Spleen (tissue), 7 donors: ENCODE data around the gene KCTD21.

Experiments used
- POLR2A ChIP-seq, 3 donors: fragments of 450-650 bp; IDR thresholded peaks; one replicate each; pipeline ENCODE4 v1.5.1; 2017; ENCODE audit warnings: antibody characterized with exemption in 3 of 3, mild to moderate bottlenecking in 1 of 3
- POLR2AphosphoS5 ChIP-seq, 3 donors: sonication (generic); formaldehyde crosslinking; IDR thresholded peaks; one replicate each; pipeline ENCODE4 v1.5.1; 2017; ENCODE audit warnings: antibody characterized with exemption in 3 of 3
- TF ChIP-seq, protein P1 (sequence below), 11 experiments: fragments of 200-600 bp in 7 of 11; fragments of 450-650 bp in 4 of 11; sonication (generic) in 4 of 11; IDR thresholded peaks in 8 of 11; conservative IDR thresholded peaks in 3 of 11; 1 replicate in 7 of 11; 2 replicates in 4 of 11; pipeline versions ENCODE4 v1.4.0 to v1.8.0; 2016 to 2021; ENCODE audit warnings: antibody characterized with exemption in 11 of 11, inconsistent platforms in 4 of 11, mild to moderate bottlenecking in 1 of 11
- donor health status: DM: no; HTN: no; CAD: no; lungs with moderate emphysema.
- donor health status: DM: no; HTN: no; CAD: no.
- donor health status: DM: no; HTN: no; CAD: no.

DNA sequence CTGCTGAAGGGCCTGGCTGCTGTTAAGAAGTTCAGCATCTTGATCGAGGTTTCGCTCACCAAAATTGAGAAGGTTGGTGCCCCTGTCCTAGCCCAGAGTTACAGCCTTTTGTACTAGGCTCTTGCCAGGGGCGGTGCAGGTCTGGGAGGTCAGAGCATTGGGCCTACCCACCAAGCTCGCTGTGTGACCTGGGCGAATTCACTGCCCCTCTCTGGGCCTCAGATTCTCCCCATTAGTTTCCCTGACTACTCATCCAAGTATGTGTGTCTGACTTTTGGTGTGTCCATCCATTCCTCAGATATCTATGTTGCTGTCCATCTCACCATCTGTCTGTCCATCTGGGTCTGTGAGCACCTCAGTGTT is 11.2 kb upstream of the KCTD21 start:
- TF ChIP-seq, protein P1, sequence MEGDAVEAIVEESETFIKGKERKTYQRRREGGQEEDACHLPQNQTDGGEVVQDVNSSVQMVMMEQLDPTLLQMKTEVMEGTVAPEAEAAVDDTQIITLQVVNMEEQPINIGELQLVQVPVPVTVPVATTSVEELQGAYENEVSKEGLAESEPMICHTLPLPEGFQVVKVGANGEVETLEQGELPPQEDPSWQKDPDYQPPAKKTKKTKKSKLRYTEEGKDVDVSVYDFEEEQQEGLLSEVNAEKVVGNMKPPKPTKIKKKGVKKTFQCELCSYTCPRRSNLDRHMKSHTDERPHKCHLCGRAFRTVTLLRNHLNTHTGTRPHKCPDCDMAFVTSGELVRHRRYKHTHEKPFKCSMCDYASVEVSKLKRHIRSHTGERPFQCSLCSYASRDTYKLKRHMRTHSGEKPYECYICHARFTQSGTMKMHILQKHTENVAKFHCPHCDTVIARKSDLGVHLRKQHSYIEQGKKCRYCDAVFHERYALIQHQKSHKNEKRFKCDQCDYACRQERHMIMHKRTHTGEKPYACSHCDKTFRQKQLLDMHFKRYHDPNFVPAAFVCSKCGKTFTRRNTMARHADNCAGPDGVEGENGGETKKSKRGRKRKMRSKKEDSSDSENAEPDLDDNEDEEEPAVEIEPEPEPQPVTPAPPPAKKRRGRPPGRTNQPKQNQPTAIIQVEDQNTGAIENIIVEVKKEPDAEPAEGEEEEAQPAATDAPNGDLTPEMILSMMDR (IDR thresholded peaks at IDR 0.05 in 8 of 11, conservative IDR thresholded peaks at IDR 0.05 in 3 of 11), result no peak
- TF ChIP-seq POLR2AphosphoS5 (IDR thresholded peaks at IDR 0.05), result no peak
- no peak for TF ChIP-seq POLR2A (IDR thresholded peaks at IDR 0.05)
